HG03354 (cell line): ENCODE data around the gene GPR32.
"Not testable (repeated sequence)": the region's sequence is repeated elsewhere in the genome, so short reads cannot be mapped to it uniquely, and the experiment has no call there.

Experiments
- ATAC-seq: cut with Tn5 transposase; IDR thresholded peaks from one replicate; pipeline ENCODE4 v1.9.1; 2021; ENCODE audit warnings: mild to moderate bottlenecking; ENCODE audit not compliant: unreplicated experiment, poor library complexity, severe bottlenecking

The GPR32 gene

GRCh38 chr19:50770164-50770563 is at the start of gene GPR32:
GPR32 (plus strand) TSS chr19:50770464; CDS start chr19:50770601, 137 bp downstream.
- ATAC-seq, result not testable (repeated sequence)

- no peak for ATAC-seq
These were observed 49.3 kb upstream of the GPR32 start for GRCh38 chr19:50720921-50721381.

DNA sequence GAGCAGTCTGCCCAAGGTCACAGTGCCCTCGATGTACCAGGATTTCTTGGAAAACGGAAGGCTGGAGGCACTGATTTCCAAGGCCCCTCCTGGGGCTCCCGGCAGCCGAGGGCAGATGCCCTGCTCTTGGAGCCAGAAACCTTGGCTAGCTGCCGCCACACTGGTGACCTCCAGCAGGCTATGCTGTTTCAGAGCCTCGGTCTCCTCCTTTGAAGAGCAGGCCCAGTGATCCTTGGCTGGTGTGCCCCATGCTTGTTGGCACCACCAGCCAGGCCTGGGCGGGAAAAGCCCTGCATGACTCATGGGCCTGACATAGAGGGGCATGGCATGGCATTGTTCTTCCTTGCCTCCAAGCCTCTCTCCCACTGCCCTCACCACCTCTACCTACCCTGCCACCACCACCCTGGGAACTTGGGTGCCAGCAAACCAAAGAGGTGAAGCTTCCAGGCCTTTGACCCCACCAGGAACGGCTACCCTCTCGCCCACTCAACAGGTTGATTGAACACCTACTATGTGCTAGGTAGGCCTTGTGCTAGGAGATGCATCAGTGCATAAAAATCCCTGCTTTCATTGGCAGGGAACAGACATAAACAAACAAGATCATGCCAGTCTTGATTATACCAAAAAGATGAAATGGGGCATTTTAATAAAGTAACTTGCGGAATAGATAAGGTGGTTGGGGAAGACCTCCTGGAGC is 48.7 kb upstream of the GPR32 start:
- no peak for ATAC-seq

- ATAC-seq, result no peak
These were observed 47.9 kb upstream of the GPR32 start for GRCh38 chr19:50722201-50723013.

GRCh38 chr19:50723069-50723468 is 47.2 kb upstream of the GPR32 start, which contains the start of gene CLEC11A:
CLEC11A (plus strand) TSS chr19:50723364; CDS start chr19:50723526, 162 bp downstream.
- ATAC-seq, result no peak

DNA sequence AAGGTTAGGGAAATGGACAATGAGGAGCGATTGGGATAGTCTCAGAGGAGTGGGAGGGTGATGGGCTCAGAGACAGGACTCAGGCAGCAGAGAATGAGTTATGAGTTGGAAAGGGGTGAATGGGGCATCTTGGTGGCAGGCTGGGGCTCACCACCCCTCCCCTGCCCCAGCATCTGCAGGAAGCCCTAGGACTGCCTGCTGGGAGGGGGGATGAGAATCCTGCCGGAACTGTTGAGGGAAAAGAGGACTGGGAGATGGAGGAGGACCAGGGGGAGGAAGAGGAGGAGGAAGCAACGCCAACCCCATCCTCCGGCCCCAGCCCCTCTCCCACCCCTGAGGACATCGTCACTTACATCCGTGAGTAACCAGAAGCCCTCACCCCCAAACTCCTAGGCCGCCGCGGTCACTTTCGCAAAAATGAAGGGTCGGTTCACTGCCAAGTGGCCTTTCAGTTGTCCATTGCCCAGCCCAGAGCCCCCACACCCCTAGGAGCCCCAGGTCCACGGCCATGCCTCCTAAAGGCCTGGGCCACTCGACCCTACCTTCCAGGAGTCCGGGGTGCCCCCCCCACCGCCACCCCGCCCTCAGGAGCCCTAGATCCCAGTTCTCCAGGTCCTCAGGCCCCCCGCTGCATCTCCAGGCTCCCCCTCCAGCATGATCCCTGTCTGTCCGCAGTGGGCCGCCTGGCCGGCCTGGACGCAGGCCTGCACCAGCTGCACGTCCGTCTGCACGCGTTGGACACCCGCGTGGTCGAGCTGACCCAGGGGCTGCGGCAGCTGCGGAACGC is 46.3 kb upstream of the GPR32 start:
- no peak for ATAC-seq

- ATAC-seq, result peak; percentile 84
These were observed 45.6 kb upstream of the GPR32 start for GRCh38 chr19:50724522-50725217.

DNA sequence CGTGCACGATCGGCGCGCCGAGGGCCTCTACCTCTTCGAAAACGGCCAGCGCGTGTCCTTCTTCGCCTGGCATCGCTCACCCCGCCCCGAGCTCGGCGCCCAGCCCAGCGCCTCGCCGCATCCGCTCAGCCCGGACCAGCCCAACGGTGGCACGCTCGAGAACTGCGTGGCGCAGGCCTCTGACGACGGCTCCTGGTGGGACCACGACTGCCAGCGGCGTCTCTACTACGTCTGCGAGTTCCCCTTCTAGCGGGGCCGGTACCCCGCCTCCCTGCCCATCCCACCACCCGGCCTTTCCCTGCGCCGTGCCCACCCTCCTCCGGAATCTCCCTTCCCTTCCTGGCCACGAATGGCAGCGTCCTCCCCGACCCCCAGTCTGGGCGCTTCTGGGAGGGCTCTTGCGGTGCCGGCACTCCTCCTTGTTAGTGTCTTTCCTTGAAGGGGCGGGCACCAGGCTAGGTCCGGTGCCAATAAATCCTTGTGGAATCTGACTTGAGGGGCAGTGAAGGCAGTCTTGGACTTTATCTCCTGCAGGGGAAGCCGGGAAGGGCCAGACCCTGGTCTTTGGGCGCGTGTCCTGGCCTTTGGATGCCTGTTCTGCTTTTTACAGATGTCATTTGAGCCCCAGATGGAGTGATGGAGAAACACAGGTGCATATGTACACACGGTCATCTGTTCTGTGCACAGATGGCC is 44.9 kb upstream of the GPR32 start:
- ATAC-seq, result peak; percentile 19

DNA sequence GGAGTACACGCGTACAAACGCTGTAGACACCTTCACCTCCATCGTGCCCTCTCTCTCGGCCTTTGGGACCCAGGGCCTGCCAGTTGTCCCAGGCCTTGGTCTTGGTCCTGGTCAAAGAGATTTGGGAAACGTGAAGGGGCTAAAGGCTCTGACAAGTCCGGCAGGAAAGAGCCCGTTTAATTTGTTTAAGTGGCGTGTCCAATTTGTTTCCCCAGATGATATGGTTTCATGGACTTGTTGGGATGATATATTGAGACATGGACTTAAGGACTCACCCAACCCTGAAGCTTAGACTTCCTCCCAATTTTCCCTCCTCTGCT is 44.4 kb upstream of the GPR32 start:
- no peak for ATAC-seq

GRCh38 chr19:50728084-50728737 is 42.1 kb upstream of the GPR32 start:
- ATAC-seq, result no peak

GRCh38 chr19:50729894-50730293 is 40.4 kb upstream of the GPR32 start:
- ATAC-seq, result no peak

- no peak for ATAC-seq
These were observed 34.4 kb upstream of the GPR32 start for GRCh38 chr19:50735869-50736268.

- ATAC-seq, result no peak
These were observed 33.9 kb upstream of the GPR32 start for GRCh38 chr19:50736338-50736737.

GRCh38 chr19:50739132-50739913 is 30.9 kb upstream of the GPR32 start:
- no peak for ATAC-seq

GRCh38 chr19:50739914-50740426 is 30.3 kb upstream of the GPR32 start:
- ATAC-seq, result no peak

GRCh38 chr19:50741179-50741933 is 28.9 kb upstream of the GPR32 start:
- no peak for ATAC-seq

- ATAC-seq, result no peak
These were observed 26.7 kb upstream of the GPR32 start for GRCh38 chr19:50743537-50743936.
